ENCODE results near the gene RHEB. TPM values are rescaled to one million over a fixed set of nuclear protein-coding genes. Genes with fewer than 3 reads are reported as not detected.

Gene RHEB
- polyA plus RNA-seq, 1 donor = 78.9 TPM

DNA sequence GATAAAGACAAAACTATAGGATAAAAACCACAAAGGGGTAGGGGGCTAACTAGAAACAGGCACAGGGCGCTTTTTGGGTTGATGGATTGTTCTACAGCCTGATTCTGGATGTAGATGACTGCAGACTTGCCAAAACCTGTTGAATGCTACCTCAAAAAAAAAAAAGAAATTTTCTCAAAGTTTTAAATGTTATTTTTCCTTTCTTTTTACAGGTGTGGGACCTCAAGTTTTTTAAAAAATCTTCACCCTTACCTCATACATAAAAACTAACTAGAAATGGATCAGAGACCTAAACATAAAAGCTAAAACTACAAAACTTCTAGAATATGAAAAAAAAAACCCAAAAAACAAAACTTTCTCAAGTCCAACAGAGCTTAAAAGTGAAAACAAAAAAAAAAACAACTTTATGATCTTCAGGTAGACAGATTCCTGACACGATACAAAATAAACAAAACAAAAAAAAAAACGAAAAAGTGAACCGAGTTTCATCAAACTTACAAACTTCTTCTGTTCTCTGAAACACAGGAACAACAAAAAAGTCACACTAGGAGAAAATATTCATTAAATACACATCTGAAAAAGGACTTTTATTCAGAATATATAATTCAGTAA, 14.9 kb downstream of the RHEB start:
- DNase-seq (ENCODE audit: low read depth) = no peak

DNA sequence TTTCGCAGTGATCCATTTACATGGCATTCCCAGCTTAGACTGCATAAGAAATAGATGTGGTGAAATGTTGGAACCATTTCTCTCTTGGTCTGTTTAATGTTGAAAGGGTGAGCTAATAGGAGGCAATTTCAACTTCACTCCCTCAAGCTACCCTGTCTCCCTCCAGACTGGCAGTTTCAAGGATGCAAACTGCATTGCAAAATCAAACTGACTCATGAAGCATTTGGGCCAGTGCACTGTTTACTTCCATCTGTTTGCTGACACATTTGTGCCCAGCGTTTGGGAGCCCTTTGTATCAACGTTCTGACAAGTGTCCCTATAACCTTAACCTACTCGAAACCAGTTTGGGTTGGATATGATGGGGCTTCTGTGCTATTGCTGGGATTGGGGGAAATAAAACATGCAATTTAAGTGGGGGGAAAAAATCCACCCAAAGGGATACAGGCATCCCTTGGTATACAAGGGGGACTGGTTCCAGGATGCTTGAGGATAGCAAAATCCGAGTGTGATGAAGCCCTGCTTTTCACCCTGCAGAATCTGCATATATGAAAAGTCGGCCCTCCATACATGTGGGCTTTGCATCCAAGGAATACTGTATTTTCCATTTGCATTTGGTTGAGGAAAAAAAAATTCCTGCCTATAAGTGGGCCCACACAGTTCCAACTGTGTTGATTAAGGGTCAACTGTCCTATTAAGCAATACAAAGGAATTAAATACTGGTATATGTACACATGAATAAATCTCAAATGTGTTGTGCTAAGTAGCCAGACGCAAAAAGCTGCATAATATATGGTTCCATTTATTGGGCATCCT, 15.6 kb downstream of the RHEB start:
- DNase-seq (ENCODE audit: low read depth) = no peak

DNA sequence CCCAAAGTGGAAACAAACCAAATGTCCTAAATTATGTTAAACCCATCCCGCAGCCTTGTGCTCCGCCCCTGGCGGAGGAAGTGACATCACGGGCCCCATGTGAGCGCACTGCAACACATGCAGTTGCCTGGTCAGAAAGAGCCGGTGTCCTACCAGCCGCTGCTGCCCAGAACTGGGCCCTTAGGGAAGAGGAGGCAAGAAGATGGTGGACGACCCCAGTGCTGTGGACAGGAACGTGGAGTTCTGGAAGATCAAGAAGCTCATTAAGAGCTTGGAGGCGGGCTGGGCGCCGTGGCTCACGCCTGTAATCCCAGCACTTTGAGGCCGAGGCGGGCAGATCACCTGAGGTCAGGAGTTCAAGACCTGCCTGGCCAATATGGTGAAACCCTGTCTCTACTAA, 18.0 kb downstream of the RHEB start:
- DNase-seq (ENCODE audit: low read depth) = no peak

DNA sequence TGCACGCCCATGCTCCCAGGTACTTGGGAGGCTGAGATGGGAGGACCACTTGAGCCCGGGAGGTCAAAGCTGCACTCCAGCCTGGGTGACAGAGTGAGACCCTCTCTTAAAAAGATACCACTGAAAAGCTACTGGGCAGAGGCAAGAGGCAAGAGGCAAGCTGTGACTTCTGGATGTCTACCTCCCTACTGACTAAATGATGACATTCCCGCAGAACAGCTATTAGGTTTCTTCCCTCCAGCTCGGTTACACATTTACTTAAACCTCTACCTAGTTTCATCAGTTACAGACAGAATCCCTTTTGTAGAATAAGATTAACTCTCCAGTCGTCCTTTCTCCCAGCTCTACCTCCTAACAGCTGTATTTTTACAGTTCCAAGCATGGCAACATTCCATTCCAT, 21.2 kb downstream of the RHEB start:
- no peak for DNase-seq (ENCODE audit: low read depth)

DNA sequence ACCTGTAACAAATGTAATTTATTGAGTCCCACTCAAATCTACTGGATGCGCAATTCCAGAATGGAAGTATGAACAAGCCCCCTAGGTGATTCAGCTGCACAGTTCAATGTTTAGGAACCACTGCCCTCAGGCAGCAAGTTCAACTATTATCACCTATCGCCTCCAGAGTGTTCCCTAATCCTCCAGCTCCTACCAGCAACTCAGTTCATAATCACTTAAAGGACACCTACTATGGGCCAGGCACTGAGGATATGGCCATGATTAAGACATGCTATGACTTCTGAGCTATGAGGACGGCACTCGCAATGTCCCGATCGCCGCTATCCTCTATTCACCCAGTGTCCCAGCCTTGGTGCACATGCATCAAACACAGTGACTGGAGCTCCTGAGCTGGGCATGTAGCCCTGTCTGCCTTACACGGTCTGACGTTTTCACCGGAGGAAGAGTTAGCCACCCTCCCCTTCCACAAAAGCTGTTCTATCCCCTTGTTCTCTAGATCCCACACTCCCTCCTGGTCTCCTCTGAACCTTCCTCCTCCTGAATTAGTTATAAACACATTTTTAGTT, 22.3 kb downstream of the RHEB start:
- no peak for DNase-seq (ENCODE audit: low read depth)

DNA sequence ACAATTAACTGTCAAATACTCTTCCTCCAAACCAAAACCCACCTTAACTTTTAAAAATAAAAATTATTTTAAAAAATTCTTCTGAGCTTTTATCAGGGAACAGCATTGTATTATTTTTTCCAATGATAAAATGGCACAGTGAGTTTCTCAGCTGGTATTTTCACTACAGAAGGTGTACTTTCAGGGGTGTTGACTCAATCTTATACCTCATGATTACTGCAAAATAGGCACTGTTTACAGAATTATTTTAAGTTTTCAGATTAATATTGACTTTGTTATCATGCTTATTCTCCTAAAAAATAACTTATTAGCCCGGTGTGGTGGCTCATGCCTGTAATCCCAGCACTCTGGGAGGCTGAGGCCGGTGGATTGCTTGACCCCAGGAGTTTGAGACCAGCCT, 24.3 kb downstream of the RHEB start:
- no peak for DNase-seq (ENCODE audit: low read depth)

DNA sequence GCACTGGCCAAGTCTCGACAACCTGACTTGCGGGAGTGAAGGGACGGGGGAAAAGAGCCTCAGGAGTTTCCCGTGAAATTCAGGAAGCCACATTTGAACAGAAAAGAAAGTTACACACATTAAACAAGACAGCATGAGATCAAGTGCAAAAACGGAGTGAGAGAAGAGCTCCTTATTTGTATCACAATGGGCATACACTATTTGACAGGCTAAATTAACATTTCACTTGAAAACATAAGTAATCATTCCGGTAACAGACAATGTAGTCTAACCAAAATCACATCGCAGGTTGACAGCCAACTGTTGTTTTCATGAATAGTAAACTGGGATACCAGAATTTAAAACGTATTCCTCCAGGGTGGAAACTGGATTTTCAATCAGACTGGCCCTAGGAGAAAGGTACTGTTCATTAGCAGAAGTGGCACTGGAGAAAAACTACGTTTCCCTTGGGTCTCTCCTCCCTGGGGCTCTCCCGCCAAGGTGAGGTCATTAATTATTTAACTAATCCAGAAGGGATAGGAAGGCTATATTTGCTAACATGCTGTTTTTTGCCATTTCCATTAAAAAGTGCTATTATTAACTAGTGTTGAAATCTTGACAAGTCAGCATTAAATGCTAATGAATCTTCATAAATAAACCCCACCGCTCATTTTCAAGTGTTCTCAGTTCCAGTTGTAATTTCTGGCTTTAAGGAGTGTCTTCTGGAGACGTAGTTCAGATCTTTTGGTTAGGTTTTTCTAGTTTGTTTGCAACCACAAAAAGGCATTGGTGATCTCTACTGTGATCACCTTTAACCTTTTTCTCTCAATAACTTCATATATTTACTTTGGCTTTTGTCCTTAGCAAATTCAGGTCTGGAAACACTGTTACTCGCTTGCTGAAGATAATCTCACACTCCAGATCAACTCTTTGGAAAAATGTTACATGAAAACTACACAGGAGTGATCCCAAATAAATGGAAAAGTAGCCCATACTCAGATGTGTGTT, 25.1 kb downstream of the RHEB start:
- no peak for DNase-seq (ENCODE audit: low read depth)

DNA sequence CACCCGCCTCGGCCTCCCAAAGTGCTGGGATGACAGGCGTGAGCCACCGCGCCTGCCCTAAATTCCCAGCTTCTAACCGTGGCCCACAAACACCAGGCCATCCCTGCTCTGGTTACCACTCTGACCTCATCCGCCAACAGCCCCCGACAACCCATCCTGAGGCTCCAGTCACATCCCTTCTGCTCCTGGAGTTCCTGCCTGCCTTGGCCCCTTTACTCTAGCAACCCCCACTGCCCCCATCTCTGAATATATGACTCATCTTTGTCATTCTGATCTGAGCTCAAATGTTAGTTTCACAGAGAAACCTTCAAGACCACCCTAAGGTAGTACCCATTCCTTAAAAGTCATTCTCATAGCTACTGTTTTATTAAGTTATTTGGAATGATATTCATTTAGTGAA, 26.6 kb downstream of the RHEB start:
- no peak for DNase-seq (ENCODE audit: low read depth)

DNA sequence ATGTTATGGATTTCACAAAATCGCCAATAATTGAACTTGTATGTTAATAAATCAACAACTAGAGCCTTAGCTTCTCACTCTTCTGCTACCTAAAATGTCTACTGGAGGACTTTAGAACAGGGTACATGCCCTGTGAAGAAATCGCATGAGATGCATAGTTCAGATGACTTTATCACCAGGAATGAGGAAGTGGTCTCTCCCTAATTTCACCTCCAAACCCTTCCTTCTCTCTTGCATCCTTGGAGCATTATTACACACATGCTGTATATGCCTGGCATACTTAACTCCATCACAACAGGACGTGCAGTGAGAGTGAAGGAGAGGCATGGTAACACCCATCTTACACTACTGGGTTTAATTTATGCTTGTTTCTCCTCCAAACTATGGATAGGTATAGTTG, 27.8 kb downstream of the RHEB start:
- no peak for DNase-seq (ENCODE audit: low read depth)

DNA sequence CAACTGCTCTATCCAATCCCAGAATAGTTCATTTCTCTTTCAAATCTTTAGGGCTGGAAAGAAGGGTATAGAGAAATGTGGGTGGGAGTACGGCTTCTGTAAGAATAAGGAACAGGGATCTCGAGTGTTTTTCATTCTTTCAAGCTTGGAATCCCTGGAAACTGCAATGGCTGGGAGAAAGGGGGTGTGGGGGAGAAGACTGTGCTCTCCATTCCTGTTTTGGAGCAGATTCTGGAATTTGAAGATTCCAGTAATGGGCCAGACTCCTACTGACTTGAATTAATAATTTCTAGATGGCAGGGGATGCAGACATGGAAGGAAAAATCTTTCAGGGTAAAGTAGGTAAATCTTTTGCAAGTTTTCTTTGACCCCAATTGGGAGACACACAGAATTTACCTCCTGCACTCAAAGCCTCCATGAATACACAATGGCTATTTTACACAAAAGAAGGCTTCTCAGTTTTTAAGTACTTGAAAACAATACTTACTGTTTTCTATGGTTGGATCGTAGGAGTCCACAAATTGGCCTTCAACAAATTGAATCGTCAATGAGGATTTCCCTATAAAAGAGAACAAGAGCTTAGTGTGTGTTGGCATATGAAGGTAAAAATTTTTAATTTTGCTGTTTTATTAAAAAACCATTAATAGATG, 29.1 kb downstream of the RHEB start:
- no peak for DNase-seq (ENCODE audit: low read depth)

DNA sequence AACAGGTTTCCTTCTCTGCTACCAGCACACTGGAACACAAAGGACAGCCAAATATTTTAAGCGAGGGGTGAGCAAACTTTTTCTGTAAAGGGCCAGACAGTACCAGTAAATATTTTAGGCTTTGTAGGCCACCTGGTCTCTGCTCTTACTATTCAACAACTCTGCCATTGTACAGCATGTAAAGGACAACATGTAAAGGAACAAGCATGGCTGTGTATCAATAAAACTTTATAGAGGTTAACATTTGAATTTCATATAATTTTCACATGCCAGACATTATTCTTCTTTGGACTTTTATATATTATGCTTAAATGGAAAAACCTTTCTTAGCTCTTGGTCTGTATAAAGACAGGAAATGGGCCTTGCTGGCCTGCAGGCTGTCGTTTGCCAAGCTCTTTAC, 30.2 kb downstream of the RHEB start:
- DNase-seq (ENCODE audit: low read depth) = no peak

DNA sequence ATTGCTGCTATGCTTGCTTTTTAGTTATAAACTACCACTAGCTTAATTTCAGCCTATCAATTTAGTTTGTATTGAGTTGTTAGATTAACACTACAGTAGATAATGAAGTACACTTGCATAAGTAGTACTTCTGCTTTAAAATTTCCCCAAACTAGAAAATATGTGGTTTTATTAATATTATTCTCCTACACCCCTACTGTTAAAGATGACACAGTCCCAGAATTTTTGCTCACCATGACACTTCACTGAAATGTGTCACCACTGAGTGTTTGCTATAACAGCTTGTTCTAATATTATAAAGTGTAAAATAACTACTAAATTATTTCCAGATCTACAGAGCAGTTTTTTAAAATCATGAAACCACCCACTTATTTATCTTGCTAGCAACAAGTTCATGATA, 31.6 kb downstream of the RHEB start:
- no peak for DNase-seq (ENCODE audit: low read depth)

DNA sequence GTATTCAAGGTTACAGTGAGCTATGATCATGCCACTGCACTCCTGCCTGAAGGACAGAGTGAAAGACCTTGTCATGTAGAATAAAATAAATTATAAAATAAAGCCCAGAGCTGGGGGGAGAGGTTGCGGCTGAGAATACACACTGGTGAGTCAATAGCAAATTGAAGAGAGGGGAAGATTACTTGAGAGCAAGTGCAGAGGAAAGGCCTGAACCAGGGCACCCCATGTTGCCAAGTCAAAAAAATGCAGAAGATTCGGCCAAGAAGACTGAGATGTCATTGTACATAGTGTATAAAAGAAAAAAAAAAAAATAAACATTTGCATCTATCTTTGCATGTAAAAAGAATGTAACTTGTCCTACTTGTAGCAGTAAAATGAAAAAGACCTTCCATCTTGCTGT, 32.5 kb downstream of the RHEB start:
- DNase-seq (ENCODE audit: low read depth) = no peak

DNA sequence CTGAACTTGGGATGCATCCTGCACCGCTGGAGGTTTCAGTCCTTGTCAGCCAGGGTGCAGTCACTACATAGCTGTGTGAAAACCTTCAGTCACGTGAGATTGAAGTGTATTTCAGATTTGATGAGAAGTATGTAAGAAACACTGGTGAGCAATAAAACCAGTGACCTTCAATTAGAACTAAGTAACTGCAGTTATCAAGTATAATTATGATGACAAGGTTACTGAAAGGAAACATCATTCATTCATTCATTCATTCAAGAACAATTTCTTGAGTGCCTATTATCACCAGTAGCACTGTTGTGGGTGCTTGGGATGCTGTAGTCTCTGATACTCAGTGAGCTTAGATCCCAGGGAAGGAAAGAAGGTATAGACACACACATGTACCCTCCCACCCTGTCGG, 33.6 kb downstream of the RHEB start:
- DNase-seq (ENCODE audit: low read depth) = no peak

DNA sequence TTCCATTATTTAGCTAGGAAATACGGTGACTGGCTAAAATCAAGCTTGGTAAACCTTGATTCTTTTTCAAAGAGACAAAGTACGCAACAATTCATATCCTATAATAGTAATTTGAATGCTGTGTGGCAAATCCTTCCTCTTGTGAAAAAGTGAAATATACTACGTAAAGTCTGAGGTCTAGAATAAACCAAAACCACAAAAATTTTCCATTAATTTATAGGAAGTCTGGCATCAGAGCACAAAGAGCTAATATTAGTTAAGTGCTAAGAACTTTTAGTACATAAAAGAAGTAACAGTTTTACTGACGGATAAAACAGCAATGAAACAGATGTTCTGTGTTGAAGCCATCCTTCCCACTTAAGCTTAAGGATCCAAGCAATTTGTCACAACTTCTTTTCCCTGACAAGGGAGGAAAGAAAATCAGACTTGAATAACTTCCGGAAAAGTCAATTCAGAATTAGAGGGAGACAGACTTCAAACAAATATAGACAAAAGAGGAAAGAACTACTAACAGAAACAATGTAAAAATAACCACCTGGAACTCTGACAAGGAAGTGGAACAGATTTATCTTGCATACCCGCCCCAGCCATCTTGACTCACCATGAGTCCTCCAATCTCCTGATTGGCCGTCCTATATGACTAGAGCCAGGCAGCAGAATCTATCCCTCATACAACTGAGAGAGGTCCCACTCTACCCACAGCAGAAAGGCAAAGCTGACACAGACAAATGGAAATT, 34.6 kb downstream of the RHEB start:
- no peak for DNase-seq (ENCODE audit: low read depth)

DNA sequence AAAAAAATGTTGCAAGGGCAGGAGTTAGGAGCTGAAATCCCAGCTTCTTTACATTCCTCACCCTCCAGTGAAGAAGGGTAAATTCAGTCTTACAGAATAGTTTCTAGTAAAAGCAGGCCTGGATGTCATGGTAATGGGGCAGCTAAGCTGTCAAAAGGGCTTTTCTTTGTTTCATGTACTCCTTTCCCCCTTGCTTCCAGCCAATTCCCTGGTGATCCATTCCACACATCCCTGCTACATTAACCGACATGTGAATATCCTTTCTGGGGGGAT, 36.0 kb downstream of the RHEB start:
- no peak for DNase-seq (ENCODE audit: low read depth)

DNA sequence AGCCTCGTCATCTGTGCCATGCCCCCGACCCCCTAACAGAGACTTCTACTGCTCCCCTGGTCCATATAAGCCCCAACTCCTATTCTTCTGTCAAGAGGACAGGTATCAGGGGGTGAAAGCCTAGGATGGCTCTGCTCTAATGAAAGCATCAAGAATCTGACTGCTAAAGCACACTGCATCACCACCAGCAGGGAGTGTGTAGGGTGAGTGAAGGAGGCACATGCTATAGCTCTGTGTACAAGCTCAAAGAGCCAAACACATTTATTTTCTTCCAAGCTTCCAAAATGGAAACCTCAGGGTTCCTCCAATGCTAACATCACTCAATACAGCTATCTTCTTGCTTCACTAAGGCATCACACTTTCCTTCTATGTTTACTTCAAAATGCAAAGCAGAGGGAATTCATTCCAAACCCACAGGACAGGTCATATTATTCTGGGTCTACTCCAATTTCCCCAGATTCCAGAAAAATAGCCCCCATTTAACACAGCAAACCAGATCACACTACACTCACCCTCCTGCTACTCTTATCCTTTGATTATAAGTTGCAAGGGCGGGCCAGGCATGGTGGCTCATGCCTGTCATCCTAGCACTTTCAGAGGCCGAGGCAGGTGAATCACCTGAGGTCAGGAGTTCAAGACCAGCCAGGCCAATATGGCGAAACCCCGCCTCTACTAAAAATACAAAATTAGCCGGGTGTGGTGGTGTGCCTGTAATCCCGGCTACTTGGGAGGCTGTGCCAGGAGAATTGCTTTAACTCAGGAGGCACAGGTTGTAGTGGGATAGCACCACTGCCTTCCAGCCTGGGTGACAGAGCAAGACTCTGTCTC, 36.6 kb downstream of the RHEB start:
- DNase-seq (ENCODE audit: low read depth) = no peak

DNA sequence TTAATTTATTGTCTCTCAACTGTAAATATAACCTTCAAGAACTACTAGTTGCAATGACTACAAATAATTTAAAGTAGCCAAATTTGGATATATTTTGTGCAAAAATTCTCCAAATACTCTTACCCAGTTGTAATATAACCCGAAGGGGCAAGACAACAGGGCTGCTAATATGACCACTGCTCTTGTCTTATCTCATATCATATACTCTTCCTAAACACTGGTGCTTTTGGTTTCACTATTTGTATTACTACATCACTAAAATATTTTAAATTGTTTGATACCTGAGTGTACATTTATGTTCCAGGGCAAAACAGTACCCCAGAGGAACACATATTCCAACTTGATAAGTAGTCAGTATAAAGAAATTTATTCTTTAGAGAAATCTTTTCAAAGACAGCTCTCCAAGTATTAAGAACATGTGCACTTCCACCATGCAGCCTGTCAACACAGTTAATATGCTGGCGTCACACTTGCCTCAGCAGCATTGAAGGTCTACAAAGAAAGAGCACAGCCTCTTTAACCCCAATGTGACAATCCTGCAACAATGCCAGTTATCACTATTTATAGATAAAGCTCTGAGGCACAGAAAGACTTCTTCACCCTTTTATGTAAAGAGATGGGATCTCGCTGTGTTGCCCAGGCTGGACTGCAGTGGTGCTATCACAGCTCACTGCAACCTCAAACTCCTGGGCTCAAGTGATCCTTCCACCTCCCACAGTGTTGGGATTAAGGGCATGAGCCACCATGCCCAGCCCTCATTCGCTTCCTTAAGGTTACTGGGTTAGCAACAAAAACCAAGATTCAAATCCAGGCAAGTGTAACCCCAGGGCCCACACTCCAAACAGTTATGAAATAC, 37.8 kb downstream of the RHEB start:
- no peak for DNase-seq (ENCODE audit: low read depth)

DNA sequence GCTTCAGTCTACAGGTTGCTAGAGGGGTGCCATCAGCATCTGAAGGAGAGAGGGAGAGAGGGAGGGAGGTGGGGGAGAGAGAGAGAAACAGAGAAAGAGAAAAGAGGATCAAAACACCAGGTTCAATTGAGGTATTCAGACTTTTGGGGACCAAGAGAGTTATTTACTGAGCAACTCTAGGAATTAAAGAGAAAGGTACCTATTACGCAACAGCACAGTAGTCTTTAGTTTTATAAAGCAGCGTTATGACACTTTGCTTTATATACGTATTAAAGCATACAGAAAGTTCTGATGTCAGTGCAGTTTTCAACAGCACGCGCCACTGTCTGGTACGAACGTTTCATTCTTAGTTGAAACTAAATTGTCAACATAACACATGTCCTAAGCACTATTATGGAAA, 41.8 kb downstream of the RHEB start:
- no peak for DNase-seq (ENCODE audit: low read depth)

Measured in forelimb muscle (tissue), 1 donor.